GM21723 (cell line): Measurements from ENCODE around the gene RAMP1.

Source experiments
- ATAC-seq: cut with Tn5 transposase; IDR thresholded peaks from one replicate; pipeline ENCODE4 v1.9.1; 2021; ENCODE audit warnings: mild to moderate bottlenecking, moderate library complexity; ENCODE audit not compliant: unreplicated experiment

The RAMP1 gene

DNA sequence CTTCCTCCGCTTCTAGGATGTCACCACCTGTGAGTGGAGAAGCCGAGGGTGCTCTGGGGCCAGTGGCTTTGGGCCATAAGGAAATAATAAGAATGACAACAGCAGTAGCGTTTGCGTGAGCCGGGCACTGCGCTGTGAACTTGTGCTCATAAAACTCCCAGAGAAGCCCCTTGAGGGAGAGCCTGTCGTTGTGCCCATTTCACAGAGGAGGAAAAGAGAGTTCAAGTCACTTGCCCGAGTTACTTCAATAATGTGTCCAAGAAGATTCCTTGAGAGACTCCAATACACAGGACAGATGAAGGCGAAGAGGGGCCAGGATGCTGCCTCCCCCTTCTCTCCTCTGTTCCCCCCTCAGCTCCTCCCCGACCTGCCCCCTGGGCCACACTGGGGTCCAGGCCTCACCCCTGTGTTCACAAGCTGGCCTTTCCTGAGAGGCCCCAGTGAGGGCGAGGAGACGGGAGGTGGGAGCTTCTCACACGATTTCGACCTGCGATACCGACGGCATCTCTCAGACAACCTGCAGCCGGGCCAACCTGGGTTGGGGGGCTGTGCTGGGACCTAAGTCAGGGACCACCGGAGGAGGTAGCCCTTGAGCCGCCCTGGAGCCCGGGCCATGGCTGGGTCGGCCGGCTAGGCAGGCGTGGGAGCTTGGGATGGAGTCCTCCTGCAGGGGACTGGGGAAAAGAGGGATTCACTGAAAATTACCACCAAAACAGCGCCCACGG lies 53.9 kb downstream of the RAMP1 start:
- ATAC-seq, result no peak

DNA sequence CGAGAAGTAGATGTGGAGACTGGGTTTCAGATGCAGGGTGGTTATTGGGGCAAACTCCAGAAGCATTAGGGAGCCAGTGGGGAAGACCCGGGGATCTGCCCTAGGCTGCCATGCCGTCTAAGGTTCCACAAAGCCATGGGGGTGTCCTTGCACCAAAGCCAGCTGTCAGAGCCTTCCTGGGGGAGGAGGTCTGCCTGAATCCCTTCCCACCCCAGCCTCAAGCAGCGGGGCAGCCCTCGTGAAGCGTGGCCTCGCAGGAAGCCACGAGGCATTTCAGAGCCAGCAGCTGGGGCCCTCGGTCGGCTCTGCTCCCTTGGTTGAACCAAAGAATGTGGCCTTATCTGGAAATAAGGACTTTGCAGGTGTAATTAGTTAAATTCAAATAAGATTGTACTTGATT lies 56.2 kb downstream of the RAMP1 start:
- ATAC-seq, result no peak

DNA sequence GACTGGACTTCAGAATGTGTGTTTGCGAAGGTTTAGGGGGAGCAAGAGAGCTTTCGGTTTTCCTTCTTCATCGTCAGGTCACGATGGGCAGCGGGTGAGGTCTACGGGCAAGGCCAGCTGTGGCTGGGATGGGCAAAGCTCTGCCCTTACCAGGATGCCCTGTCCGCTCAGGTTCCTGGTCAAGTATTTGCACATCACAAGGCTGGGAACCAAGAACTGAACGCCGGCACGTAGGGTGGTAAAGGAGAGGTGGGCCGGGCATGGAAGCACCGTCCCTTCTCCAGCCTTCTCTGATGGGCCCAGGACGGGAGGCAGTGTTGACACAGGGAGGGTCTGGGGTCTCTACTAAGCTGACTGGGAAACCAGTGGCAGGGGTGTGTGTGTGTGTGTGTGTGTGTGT lies 56.9 kb downstream of the RAMP1 start:
- no peak for ATAC-seq

DNA sequence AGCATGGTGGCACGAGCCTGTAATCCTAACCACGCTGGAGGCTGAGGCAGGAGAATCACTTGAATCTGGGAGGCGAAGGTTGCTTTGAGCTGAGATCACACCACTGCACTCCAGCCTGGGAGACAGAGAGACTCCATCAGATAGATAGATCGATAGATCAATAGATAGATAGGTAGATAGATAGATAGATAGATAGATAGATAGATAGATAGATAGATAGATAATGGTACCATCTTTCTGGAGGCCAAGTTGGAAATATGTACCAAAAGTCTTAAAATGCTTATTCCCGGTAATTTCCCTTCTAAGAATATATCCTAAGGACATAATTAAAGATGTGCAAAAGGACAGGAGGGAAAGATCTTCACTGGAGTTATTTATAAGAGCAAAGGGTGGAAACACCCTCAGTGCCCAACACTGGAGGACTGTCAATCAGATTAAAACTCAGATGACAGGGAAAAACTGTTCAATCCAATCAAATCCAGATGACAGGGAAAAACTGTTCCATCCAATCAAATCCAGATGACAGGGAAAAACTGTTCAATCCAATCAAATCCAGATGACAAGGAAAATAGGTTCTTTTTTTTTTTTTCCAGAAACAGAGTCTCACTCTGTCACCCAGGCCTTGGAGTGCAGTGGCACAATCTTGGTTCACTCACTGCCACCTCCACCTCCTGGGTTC lies 58.4 kb downstream of the RAMP1 start:
- no peak for ATAC-seq

DNA sequence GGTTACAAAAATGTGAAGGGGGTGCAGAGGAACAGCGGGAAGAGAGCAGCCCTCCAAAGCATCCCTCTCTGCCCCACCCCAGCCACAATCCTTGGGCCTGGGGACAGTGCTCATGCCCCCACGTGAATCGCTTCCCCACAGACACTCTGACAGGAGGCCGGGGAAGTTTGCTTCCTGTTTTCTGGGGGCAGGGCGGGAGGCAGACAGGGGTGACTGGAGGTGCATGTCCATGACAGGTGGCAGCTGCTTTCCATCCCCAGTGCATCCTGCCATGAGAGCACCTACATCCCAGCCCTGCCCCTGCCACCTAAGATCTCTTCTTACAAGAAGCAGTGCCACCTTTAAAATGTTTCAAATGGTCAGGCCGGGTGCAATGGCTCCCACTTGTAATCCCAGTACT lies 60.2 kb downstream of the RAMP1 start:
- no peak for ATAC-seq

DNA sequence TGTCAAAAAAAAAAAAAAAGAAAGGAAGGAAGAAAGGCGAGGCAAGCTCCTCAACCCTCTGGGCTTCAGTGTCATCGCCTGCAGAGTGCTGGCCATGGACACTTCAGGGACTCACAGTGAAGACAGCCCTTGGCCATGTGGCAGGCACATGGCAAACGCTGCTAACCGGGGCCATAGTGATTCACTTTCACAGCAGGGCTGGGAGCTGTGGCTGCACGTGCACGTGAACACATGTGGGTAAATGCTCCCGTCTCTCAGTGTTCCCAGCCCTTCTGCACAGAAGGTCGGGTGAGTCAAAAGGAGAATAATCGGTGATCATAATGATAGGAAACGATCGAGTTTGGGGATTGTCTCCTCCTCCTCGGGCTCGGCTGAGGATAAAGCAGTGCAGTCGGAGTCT lies 61.2 kb downstream of the RAMP1 start:
- ATAC-seq, result no peak

DNA sequence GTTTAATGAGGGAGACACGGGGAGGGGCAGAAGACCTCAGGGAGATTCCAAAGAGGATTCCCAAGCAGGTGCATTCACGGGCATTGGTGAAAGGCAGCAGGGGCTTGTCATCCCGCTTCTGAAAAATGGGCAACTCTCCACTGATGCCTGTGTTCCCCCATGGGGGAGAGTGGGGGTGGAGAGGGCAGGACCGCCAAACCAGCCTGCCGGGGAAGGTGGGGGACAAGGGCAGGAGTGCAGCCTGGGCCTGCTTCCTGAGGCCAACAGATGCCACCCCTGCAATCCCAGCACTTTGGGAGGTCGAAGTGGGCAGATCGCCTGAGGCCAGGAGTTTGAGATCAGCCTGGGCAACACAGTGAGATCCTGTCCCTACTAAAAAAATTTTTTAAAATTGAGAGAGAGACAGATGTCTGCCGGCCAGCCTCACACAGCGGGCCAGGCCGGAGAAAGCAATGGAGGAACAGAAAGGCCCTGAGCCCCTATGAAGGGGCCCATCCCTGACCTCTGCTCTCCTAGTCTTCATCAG lies 62.6 kb downstream of the RAMP1 start:
- no peak for ATAC-seq

DNA sequence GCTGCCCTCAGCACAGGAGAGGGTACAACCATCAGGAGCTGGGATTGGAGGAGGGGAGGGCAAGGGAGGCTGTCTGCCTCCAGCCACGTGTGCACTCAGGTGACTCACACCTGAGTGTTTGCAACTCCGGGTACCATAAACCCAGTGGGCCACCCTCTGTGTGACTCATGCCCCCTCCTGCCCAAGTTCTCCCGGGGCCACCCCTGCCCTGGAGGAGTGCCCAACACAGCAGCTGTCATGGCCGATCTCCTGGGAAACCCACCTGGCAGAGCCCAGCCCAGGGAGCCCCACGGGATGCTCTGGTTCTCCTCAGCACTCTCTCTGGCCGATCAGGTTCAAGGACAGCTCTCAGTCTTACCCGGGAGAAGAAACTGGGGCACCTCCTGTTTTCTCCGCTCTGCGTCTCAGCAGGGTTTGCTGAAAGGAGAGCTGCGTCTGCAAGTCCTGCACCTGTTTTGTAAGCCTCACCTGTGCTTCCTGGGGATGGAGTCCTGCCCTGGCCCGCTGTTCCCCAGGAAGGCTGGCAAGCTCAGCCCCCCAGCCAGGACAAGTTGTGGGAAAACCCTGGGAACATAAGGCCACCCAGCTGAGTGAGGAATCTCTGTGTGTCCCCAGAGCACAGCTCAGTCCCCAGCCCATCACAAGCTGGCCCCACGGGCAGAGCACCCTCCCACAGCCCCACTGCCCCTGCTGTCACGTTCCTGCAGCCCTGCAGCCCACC lies 63.4 kb downstream of the RAMP1 start:
- ATAC-seq, result no peak

DNA sequence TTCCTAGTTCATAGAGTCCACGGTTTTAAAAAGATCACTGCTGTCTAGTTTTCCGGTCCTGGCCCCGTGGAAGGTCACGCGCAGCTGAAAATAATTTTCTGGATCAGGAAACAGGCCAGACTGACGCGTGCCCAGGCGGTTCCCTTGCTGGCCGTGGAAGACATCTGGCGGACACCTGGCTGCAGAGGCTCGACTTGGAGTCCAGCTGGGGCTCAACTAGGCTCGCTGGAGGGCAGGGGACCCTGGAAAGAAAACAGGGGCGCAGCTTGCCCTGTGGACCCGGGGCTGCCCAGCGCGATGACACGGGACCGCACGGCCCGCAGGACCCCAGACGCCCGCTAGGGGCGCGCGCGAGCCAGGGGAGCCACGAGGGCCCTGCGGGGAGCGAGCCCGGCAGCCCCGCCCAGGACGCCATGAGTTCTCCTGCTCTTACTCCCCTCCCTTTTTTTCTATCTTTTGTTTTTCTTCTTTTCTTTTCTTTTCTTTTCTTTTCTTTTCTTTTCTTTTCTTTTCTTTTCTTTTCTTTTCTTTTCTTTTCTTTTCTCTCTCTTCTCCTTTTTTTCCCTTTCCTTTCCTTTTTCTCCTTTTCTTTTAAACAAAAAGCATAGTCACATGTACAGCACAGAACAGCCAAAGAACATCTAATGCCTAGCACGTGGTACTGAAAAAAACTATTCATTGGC lies 64.2 kb downstream of the RAMP1 start:
- no peak for ATAC-seq

DNA sequence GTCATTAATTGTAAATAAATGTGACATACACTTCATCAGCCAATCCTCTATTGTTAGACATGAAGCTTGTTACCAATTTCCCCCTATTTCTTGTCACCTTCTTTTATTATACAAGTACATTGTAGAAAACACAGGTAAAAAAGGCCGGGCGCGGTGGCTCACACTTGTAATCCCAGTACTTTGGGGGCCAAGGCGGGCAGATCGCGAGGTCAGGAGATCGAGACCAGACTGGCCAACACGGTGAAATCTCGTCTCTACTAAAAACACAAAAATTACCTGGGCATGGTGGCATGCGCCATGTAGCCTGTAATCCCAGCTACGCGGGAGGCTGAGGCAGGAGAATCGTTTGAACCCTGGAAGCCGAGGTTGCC lies 64.7 kb downstream of the RAMP1 start:
- ATAC-seq, result no peak

DNA sequence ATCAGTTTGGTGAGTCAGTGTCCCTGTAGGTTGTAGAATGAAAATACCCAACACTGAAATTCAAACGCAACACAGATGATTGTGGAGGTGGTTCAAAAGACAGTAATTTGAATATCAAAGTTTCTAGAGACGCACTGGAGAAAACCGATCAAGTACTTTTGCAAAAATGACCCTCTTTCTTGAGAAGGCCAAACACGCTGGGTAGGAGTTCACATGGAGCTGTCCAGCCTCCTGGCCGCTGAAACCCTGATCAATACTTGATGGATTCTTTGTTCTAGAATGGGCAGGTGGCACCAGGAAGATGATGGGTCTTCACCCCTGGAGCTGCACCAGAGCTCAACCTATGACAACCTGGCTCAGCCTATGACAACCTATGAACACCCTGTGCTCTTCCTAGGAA lies 67.7 kb downstream of the RAMP1 start:
- ATAC-seq, result no peak

DNA sequence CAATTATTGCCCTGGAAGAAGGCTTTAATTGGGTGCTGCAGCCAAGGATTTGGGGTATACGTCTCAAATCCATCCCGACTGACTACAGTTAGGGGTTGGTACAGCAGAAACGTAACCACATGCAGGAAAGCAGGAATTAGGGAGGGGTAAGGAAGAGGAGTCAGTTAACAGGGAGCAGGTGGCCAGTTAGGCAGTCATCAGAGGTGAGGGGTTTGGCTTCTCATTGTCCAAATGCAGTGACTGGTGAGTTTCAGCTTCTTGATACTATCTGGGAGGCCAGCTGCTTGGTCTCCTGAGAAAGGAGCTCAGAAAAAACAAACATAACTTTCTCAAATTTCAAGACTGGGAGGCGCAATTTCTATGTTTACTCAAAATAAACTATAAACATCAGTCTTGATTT lies 68.6 kb downstream of the RAMP1 start:
- no peak for ATAC-seq

DNA sequence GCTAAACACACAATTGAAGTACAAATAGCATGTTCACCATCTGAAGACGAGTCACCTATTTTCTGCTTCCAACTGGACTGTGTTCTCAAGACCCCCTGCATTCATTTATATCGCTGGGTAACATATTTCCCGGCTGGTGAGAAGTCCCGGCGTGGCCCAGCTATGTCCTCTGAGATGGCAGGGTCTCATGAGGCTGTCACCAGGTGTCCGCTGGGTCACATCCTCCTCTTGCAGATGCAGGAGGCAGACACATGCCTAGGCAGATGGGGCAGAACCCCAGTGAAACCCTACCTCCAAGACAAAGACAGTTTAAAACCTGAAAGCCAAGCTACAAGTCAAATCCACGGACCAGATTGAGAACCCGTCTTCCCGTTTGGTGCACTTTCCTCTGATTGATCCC lies 70.6 kb downstream of the RAMP1 start:
- ATAC-seq, result no peak

DNA sequence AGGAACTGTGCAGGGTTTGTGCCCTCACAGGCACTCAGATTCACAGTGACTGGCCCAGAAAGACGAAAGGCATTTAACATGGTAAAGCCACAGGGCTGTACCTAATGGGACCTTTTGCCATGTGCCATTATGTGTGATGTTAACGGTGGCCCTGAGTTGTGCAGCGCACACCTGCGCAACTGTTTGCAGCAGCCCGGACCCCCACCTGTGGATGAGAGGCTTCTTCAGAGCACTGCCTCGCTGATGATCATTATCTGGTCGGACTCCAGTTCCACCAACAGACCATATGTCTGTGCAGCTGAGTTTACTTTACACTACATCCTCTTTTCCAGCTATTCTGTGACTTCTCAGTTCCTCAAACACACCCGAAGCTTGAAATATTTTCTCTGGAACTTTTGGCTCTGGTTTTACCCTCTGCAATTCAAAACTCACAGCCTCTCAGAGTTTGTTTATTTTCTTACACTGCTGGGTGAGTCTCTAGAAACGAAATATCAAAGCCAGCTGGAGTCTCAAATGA lies 71.8 kb downstream of the RAMP1 start:
- ATAC-seq, result no peak

DNA sequence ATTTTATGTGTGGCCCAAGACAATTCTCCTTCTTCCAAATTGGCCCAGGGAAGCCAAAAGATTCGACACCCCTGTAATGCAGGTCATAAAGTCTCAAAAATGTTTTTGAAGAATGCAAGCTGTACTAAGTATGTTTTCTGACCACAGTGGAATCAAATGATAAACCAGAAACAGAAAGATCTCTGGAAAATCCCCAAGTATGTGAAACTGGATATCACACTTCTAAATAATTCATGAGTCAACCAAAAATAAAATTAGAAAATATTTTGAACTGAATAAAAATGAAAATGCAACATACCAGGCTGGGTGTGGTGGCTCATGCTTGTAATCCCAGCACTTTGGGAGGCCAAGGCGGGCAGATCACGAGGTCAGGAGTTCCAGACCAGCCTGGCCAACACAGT lies 73.3 kb downstream of the RAMP1 start:
- no peak for ATAC-seq

DNA sequence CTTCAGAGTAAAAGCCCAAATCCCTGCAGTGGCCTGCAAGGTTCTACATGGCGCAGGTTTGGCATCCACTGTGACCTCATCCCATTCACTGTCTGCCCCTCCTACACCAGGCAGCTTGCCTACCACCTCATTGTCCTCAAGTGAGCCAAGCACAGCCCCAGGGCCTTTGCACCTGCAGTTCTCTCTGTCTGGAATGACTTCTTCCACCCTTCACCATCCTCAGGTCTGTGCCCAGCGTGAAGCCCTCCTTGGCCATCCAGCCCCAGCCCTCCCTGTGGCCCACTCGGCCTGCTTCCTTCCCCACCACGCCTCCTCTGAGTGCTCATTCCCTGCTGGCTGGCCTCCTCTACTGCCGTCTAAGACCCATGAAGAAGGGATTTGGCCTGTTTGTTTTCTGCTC lies 74.8 kb downstream of the RAMP1 start:
- no peak for ATAC-seq

DNA sequence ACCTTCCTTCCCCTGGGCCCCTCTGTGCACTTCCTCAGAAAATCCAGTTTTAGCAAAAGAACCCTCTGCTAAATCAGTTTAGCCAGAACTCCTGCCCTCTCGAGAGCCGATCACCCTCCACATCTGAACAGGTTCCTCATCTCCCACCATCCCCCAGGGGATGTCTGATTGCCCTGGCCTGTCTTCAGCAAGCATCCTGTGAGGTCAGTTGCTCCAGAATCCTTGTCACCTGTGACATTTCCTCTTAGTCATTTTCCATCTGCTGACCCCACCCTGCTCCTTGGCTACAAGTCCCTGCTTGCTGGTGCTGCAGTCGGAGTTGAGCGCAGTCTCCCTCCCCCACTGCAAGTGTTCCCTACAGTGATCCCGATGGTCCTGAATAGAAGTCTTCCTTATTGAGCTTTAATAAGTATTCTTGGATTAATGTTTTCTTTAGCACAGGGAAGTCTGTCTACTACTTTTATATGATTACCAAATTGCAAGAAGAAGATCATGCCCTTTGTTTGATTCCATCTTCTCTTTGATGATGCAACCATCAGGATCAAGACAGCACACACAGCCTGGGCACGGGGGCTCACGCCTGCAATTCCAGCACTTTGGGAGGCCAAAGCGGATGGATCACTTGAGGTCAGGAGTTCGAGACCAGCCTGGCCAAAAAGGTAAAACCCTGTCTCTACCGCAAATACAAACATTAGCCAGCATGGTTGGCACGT lies 76.5 kb downstream of the RAMP1 start:
- no peak for ATAC-seq

DNA sequence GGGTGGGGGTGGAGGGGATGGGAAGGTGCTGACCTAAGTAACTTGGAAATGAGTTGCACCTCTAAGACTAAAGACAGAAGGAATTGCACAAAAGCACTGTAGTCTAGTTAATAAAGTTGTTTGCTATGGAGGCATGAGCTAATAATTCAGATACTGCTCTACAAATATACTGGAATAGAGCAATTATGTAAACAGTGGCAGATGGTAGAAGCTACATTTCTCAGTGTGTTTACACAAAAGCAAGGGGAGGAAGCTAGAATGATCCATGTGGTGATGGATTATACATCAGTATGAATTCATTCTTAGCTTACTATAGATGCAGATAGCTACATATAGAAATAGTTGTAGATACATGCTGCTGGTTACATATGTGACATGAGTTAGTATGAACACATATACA lies 79.8 kb downstream of the RAMP1 start:
- ATAC-seq, result no peak

DNA sequence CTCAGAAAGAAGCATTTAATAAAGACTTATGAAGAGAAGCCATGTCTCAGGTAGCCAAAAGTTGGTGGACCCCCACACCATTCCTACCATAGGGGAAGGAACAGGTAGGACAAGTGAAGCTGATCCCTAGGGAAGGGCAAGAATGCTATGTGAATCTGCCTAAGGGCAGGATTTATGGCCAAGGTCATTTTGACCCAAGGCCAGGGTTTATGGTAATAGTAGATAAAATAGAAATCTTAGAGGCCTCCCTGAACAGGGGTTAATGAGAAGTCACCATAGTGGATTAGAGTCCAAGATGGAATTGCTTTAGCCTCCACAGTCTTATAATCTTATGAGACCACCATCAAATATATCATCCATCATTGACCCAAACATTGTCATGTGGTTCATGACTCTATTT lies 81.4 kb downstream of the RAMP1 start:
- ATAC-seq, result no peak

DNA sequence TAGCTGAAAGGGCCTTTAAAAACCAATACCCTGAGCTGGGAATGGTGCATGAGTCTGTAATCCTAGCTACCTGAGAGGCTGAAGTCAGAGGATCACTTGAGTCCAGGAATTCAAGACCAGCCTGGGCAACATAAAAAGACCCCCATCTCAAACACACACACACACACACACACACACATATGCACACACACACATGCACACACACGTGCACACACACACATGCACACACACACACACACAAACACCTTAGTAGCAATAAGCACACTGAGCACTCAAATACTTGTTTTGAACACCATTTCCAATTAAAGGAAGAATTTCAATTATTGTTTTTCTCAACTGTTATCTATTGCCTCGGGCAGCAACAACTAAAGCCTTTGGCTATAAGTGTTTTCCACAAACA lies 81.8 kb downstream of the RAMP1 start:
- no peak for ATAC-seq

DNA sequence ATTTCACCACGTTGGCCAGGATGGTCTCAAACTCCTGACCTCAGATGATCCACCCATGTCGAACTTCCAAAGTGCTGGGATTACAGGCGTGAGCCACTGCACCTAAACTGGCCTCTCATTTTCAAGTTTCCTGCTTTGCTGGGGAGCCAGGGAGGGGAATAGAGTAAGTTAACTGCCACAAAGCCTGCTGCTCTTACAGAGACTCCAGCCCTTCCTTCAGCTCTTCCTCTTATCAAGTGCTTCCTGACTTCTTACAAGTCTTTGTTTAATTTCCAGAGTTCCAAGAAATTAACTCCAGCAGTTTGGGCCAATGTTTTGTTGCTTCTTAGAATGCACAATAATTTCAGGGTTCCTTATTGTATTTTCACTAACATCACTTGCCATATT lies 83.1 kb downstream of the RAMP1 start:
- no peak for ATAC-seq
